H1 (cell line): ENCODE data around the gene NBEA.

Experiments
- CTCF ChIP-seq, 3 experiments: IDR thresholded peaks; 1 replicate in 2 of 3; 2 replicates in 1 of 3; pipeline versions ENCODE4 v1.5.1 to v1.6.1; 2011; ENCODE audit warnings: low read length in 3 of 3, mild to moderate bottlenecking in 3 of 3, inconsistent platforms in 2 of 3, low read depth in 1 of 3, moderate library complexity in 1 of 3; ENCODE audit not compliant: insufficient read depth in 1 of 3; ENCODE audit errors: control extremely low read depth in 1 of 3
- EZH2 ChIP-seq: fragments of 200-600 bp; sonication (generic); IDR thresholded peaks from 2 replicates; pipeline ENCODE4 v1.7.1; 2012; ENCODE audit warnings: low read depth, mild to moderate bottlenecking, moderate library complexity, low read length, inconsistent platforms; ENCODE audit not compliant: severe bottlenecking
- POLR2A ChIP-seq, 2 experiments: IDR thresholded peaks; 1 replicate in 1 of 2; 2 replicates in 1 of 2; pipeline ENCODE4 v1.6.1; 2011; ENCODE audit warnings: low read depth in 2 of 2, low read length in 2 of 2, mild to moderate bottlenecking in 2 of 2; ENCODE audit errors: control extremely low read depth in 1 of 2
- POLR2AphosphoS5 ChIP-seq: IDR thresholded peaks from 2 replicates; pipeline ENCODE4 v1.6.1; 2011; ENCODE audit warnings: low read depth, low read length
- POU5F1 ChIP-seq: IDR thresholded peaks from 2 replicates; pipeline ENCODE4 v1.6.1; 2011; ENCODE audit warnings: low read depth, mild to moderate bottlenecking, low read length, moderate library complexity
- SIN3A ChIP-seq, 2 experiments: IDR thresholded peaks in 1 of 2; conservative IDR thresholded peaks in 1 of 2; 2 replicates each; pipeline ENCODE4 v1.6.1; 2011 to 2012; ENCODE audit warnings: low read length in 2 of 2, improper control_type of control experiment in 1 of 2, low read depth in 1 of 2, mild to moderate bottlenecking in 1 of 2
- SIRT6 ChIP-seq: IDR thresholded peaks from one replicate; pipeline ENCODE4 v1.7.1; 2012; ENCODE audit warnings: low read length, inconsistent platforms
- SP2 ChIP-seq: IDR thresholded peaks from 2 replicates; pipeline ENCODE4 v1.6.1; 2012; ENCODE audit warnings: mild to moderate bottlenecking, low read length, inconsistent platforms
- SRF ChIP-seq: IDR thresholded peaks from 2 replicates; pipeline ENCODE4 v1.6.1; 2011; ENCODE audit warnings: mild to moderate bottlenecking, low read depth, low read length, moderate library complexity
- SUZ12 ChIP-seq: fragments of 200-600 bp; sonication (generic); IDR thresholded peaks from 2 replicates; pipeline ENCODE4 v1.6.1; 2012; ENCODE audit warnings: mild to moderate bottlenecking, inconsistent platforms, low read length, moderate library complexity, mixed read lengths
- ZNF274 ChIP-seq: IDR thresholded peaks from 2 replicates; pipeline ENCODE4 v1.7.0; 2012; ENCODE audit warnings: low read length, borderline replicate concordance; ENCODE audit errors: extremely low read depth

GRCh38 chr13:35648201-35648600, 706.1 kb downstream of the NBEA start:
- TF ChIP-seq SP2 (no peak), ZNF274 (no peak), EZH2 (no peak), POLR2AphosphoS5 (no peak), SIN3A (conservative IDR thresholded peaks at IDR 0.05 in 1 of 2, IDR thresholded peaks at IDR 0.05 in 1 of 2; ENCODE audit: low read depth in 1 of 2, low read length in 2 of 2) (no peak), POU5F1 (no peak), CTCF (IDR thresholded peaks at IDR 0.05; ENCODE audit: control extremely low read depth in 1 of 3, insufficient read depth in 1 of 3, low read depth in 1 of 3, low read length in 3 of 3) (no peak), SUZ12 (no peak), POLR2A (IDR thresholded peaks at IDR 0.05; ENCODE audit: control extremely low read depth in 1 of 2, low read depth in 2 of 2, low read length in 2 of 2) (no peak), SIRT6 (no peak), SRF (no peak)
